ENCODE measurements around the gene BOK.
"Not testable (repeated sequence)": the region's sequence is repeated elsewhere in the genome, so short reads cannot be mapped to it uniquely, and the experiment has no call there.

Gene BOK

GRCh38 chr2:241573741-241574140 is 15.2 kb downstream of the BOK start:
- DNase-seq, result no peak

GRCh38 chr2:241574911-241575623 is 16.5 kb downstream of the BOK start:
- no peak for DNase-seq

GRCh38 chr2:241575624-241576292 is 17.2 kb downstream of the BOK start:
- DNase-seq, result no peak

DNA sequence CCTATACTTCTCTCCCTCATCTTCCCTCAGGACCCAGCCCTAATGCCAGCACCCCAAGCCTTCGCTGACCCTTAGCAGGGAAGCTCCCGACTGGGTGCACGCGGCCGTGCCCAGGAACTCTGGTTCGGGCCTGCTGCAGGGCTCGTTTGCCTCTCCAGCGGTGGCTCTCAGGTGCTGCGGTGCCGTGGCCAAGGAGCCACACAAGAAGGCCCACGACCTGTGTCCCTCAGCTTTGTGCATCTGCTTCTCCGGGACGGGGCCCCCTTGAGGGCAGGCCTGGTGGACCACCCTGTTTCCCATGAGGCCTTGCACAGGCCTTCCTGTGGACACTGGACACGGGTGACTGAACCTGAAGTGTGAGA is 17.7 kb downstream of the BOK start:
- DNase-seq, result no peak

DNA sequence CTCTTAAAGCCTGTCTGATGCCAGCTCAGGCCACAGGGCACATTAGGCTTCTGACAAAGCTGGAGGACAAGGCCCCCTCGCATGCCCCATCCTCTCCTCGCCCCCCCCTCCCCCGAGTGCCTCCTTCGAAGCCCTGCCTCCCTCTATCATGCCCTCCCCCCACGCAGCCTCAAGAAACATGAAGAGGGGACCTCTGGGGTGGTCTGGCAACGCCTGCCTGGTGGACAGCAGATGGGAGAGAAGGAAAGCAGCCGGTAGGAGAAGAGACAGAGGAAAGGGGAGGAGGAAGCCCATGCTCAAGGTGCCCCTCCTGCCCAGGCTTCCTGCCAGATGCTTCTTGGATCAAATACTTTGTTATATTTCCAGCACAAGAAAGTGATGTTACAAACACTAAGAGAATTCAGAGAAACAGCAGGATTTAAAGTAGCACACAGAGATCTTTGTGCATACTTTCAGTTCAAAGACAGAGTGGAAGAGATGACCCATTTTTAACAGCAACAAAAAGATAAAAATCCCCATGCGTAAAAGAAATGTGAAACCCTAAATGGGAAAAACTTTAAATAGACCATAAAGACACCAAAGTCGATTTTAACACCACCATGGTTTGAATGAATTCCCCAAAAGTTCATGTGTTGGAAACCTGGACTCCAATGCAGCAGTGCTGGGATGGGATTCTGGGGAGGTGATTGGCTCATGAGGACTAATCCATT is 19.0 kb downstream of the BOK start:
- DNase-seq, result no peak

- no peak for DNase-seq
Observed at GRCh38 chr2:241579281-241579680, 20.7 kb downstream of the BOK start.

GRCh38 chr2:241582328-241582727 is 23.8 kb downstream of the BOK start:
- no peak for DNase-seq

- no peak for DNase-seq
Observed at GRCh38 chr2:241582806-241583205, 24.3 kb downstream of the BOK start.

DNA sequence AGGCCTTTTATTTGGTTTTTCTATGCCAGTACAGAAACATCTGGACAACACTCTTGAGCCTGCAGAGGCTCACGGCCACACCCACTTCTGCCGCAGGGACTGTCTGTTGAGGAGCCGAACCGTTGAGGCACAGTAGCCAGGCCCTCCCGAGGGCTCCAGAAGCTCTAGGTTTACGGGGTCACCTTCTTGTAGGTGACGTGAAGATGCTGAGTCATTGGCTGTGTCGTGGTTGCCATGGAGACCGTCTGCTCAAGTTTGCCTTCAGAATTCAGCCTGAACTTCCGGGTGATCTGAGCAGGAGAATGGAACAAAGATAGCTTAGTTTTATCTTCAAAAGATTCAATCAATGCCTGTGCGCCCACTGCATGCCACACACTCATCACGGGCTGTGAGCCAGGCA is 25.9 kb downstream of the BOK start:
- no peak for DNase-seq

- DNase-seq, result no peak
Observed at GRCh38 chr2:241586564-241587264, 28.2 kb downstream of the BOK start.

- DNase-seq, result not testable (repeated sequence)
Observed at GRCh38 chr2:241589863-241590262, 31.3 kb downstream of the BOK start.

DNA sequence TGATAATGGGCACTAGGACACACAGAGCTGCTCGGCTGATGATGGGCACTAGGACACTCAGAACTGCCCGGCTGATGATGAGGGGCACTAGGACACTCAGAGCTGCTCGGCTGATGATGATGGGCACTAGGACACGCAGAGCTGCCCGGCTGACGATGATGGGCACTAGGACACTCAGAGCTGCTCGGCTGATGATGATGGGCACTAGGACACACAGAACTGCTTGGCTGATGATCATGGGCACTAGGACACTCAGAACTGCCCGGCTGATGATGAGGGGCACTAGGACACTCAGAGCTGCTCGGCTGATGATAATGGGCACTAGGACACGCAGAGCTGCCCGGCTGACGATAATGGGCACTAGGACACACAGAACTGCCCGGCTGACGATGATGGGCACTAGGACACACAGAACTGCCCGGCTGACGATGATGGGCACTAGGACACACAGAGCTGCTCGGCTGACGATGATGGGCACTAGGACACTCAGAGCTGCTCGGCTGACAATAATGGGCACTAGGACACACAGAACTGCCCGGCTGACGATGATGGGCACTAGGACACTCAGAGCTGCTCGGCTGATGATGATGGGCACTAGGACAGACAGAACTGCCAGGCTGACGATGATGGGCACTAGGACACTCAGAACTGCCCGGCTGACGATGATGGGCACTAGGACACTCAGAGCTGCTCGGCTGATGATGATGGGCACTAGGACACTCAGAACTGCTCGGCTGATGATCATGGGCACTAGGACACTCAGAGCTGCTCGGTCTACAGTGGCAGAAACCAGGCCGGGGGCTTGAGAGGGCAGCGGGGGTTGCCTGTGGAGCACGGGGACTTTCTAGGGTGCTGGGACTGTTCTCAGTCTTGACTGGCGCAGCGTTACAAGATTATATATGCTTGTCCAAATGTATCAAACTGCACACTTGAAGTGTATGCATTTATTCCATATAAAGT is 32.2 kb downstream of the BOK start:
- DNase-seq, result not testable (repeated sequence)

- DNase-seq, result no peak
Observed at GRCh38 chr2:241592126-241592845, 33.7 kb downstream of the BOK start.

GRCh38 chr2:241593271-241593670 is 34.7 kb downstream of the BOK start:
- DNase-seq, result no peak

GRCh38 chr2:241595600-241596140 is 37.1 kb downstream of the BOK start:
- DNase-seq, result peak in 1 of 5 experiments; percentile 33

DNA sequence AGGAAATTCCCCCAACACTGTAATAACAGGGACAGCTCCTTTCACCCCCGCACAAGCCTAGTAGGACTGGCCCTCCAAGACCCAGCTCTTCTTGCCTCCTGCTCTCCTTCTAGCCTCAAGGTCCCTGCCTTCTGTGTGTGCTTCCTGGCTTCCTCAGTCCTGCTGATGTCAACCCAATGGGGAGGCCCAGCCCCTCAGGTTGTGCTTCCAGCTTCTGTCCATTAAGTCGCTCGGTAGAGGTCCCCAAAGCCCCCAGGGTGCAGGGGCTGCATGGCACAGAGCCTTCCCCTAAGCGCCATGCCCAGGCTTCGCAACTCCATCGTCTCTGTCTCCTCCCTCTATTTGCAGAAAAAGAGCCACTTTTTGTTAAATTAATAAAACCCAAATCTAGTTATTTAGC is 39.0 kb downstream of the BOK start:
- no peak for DNase-seq

GRCh38 chr2:241598061-241598460 is 39.5 kb downstream of the BOK start:
- DNase-seq, result no peak

DNA sequence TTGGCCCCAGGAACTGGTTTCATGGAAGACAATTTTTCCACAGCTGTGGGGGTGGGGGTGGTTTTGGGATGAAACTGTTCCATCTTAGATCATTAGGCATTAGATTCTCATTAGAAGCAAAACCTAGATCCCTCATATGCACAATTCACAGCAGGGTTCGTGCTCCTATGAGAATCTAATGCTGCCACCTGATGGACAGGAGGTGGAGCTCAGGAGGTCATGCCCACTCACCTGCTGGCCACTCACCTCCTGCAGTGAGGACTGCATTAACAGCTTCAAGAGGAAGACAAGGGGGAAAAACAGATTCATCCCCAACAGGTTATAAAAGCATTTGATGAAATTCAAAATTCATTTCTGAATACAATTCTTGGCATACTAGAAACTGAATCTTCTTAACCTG is 39.9 kb downstream of the BOK start:
- peak in 1 of 5 experiments; percentile 29 for DNase-seq

DNA sequence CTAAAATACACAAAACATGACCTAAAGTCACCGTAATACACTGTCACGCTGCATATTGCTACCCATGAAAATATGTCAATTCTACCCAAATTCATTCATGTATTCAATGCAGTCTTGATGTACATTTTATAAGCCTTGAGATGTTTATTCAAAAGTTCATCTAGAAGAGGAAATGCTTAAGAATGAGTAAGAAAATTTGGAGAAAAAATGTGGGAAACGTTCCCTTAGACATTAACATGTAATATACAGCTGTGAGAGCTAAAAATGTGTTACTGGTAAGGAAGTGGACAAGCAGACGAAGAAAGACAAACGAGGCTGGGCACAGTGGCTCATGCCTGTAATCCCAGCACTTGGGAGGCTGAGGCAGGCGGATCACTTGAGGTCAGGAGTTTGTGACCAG is 41.1 kb downstream of the BOK start:
- no peak for DNase-seq

DNA sequence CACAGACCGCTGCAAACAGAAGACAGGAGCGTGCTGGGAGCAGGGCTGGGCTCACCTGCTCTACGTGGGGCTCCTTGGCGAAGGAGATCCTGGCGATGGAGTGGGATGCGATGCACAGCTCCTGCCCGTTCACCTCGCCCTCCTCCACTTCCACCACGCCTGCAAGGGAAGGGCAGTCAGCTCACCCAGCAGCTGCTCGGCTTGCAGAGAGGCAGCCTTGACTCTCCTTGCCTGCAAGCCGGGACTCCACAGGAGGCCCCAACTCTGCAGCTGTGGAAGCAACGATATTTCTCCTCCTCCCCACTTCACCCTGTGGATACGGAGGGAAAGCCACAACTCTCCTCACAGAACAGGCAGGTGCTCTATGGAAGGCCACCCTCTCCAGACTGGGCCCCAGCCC is 43.3 kb downstream of the BOK start:
- DNase-seq, result no peak

DNA sequence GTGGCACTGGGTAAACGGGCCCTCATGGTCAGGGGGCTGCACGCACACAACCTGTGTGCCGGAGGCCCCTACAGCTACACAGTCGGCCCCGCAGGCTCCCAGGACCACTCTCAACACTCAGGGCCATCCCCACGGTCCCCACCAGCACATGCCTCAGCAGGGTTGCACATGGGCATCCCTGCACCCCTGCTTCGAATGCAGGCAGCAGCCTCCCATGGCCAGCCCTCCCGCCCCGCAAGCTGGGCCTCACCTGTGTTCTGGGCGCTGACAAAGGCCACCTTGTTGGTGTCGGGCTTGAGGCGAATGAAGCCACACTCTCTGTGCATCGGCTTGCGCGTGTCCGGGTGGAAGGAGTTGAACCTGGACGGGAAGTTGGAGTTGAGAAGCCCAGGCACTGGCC is 44.2 kb downstream of the BOK start:
- no peak for DNase-seq

All from T-helper 2 cell (primary cell).